PC-9 (cell line): ENCODE data around the gene MKX. TPM values are rescaled to one million over a fixed set of nuclear protein-coding genes. Genes with fewer than 3 reads are reported as not detected.

Source experiments
- BruUV-seq: library from RNA; stranded (reverse); fragments of 400-500 nt; replicated peaks from 2 replicates; lab custom pipeline; 2021; lab: Mats Ljungman, UMichigan
- CTCF ChIA-PET: fragments of 300-600 bp; sonication (Branson Sonifier 250); formaldehyde crosslinking; loops from one replicate; lab custom pipeline; 2022; ENCODE audit warnings: antibody characterized with exemption; lab: Charles Lee
- POLR2A ChIA-PET: fragments of 300-600 bp; sonication (Branson Sonifier 250); formaldehyde crosslinking; loops from one replicate; lab custom pipeline; 2022; ENCODE audit warnings: antibody characterized with exemption; ENCODE audit not compliant: unreplicated experiment; lab: Charles Lee
- DNase-seq, 2 experiments: peaks; one replicate each; pipeline versions ENCODE4 v3.0.0 to v3.0.0-alpha.2; 2015 to 2022; ENCODE audit warnings: mixed read lengths in 1 of 2
- H2AFZ ChIP-seq: fragments of 200-600 bp; sonication (generic); 2 replicates; pipeline ENCODE4 v1.8.1; 2017; ENCODE audit warnings: antibody characterized with exemption
- H3F3A ChIP-seq: fragments of 200-600 bp; sonication (generic); 2 replicates; pipeline ENCODE4 v1.8.1; 2017; ENCODE audit warnings: antibody characterized with exemption, mild to moderate bottlenecking, low read depth; ENCODE audit not compliant: insufficient read depth
- H3K27ac ChIP-seq: fragments of 200-600 bp; sonication (generic); 2 replicates; pipeline ENCODE4 v1.6.1; 2016; ENCODE audit warnings: mixed run types
- H3K27me3 ChIP-seq: fragments of 200-600 bp; sonication (generic); 2 replicates; pipeline ENCODE4 v1.6.1; 2016; ENCODE audit warnings: low read depth, mixed run types; ENCODE audit not compliant: insufficient read depth
- H3K36me3 ChIP-seq: fragments of 200-600 bp; sonication (generic); 2 replicates; pipeline ENCODE4 v1.6.1; 2016; ENCODE audit warnings: low read depth, mixed run types
- H3K4me1 ChIP-seq: fragments of 200-600 bp; sonication (generic); replicated peaks from 2 replicates; pipeline ENCODE4 v1.6.1; 2016; ENCODE audit warnings: mixed run types; ENCODE audit not compliant: insufficient read depth
- H3K4me2 ChIP-seq: fragments of 200-600 bp; sonication (generic); 2 replicates; pipeline ENCODE4 v1.6.1; 2017; ENCODE audit warnings: mixed run types
- H3K4me3 ChIP-seq: fragments of 200-600 bp; sonication (generic); 2 replicates; pipeline ENCODE4 v1.6.1; 2016; ENCODE audit warnings: mixed run types
- H3K79me2 ChIP-seq: fragments of 200-600 bp; sonication (generic); 2 replicates; pipeline ENCODE4 v1.6.1; 2017; ENCODE audit warnings: low read depth, mixed run types
- H3K9me2 ChIP-seq: fragments of 200-600 bp; sonication (generic); 2 replicates; pipeline ENCODE4 v1.8.1; 2017; ENCODE audit warnings: mild to moderate bottlenecking; ENCODE audit not compliant: insufficient read depth
- H3K9me3 ChIP-seq: fragments of 200-600 bp; sonication (generic); 2 replicates; pipeline ENCODE4 v1.8.1; 2016; ENCODE audit warnings: low read depth; ENCODE audit not compliant: insufficient read depth
- H4K20me1 ChIP-seq: fragments of 200-600 bp; sonication (generic); 2 replicates; pipeline ENCODE4 v1.8.1; 2017; ENCODE audit not compliant: insufficient read depth
- CTCF ChIP-seq: fragments of 200-600 bp; sonication (generic); conservative IDR thresholded peaks from 2 replicates; pipeline ENCODE4 v1.6.1; 2017; ENCODE audit warnings: mixed run types, antibody characterized with exemption, mild to moderate bottlenecking, moderate library complexity
- EZH2 ChIP-seq: fragments of 200-600 bp; sonication (generic); IDR thresholded peaks from 2 replicates; pipeline ENCODE4 v1.8.0; 2017; ENCODE audit warnings: antibody characterized with exemption, low read depth
- intact Hi-C: fragments of 100-400 bp; cut with micrococcal nuclease; formaldehyde crosslinking; loops from one replicate; pipeline ENCODE4 v1.10.0; 2022; ENCODE audit not compliant: unreplicated experiment
- total RNA-seq: library from RNA; stranded (reverse); gene quantifications from 2 replicates; pipeline ENCODE4 v1.2.3, GENCODE V29; 2021

The MKX gene
- total RNA-seq, 1 experiment from 2014 or later = not detected

- no peaks in the 10 kb centered on the region for H3K9me3 ChIP-seq
- H3K27me3 ChIP-seq = no peaks in the 10 kb centered on the region
- DNase-seq = no peak
- H3K4me3 ChIP-seq = no peak overlapping the region
- BruUV-seq = no TSS peak
- intact Hi-C loops = no loop called here
- H3K79me2 ChIP-seq = no peaks in the 10 kb centered on the region
- H3F3A ChIP-seq = no peaks in the 10 kb centered on the region
- no peak overlapping the region for H2AFZ ChIP-seq
- no peaks in the 10 kb centered on the region for H3K4me1 ChIP-seq
- no peaks in the 10 kb centered on the region for H3K36me3 ChIP-seq
- TF ChIP-seq CTCF (no peak), EZH2 (no peak)
- ChIA-PET POLR2A (no interaction called here), CTCF (interaction anchor here (0.6 kb wide), 1 partner anchor 969 kb away, joined by 8 read pairs; no protein-coding TSS in a partner anchor)
- no peaks in the 10 kb centered on the region for H3K9me2 ChIP-seq
- H3K27ac ChIP-seq = no peak overlapping the region
- H4K20me1 ChIP-seq = no peaks in the 10 kb centered on the region
- no peak overlapping the region for H3K4me2 ChIP-seq
Measured at GRCh38 chr10:27637601-27638000, 108.0 kb downstream of the MKX start.

GRCh38 chr10:27636816-27637215 lies 108.8 kb downstream of the MKX start:
- BruUV-seq = no TSS peak
- no peak for DNase-seq
- Histone ChIP-seq H2AFZ (no peak overlapping the region), H3K4me2 (no peak overlapping the region), H3K27ac (no peak overlapping the region), H3K4me3 (no peak overlapping the region), H4K20me1 (no peaks in the 10 kb centered on the region), H3K9me2 (no peaks in the 10 kb centered on the region), H3K27me3 (no peaks in the 10 kb centered on the region), H3F3A (no peaks in the 10 kb centered on the region), H3K4me1 (no peaks in the 10 kb centered on the region), H3K9me3 (no peaks in the 10 kb centered on the region), H3K36me3 (no peaks in the 10 kb centered on the region), H3K79me2 (no peaks in the 10 kb centered on the region)
- POLR2A ChIA-PET = no interaction called here
- intact Hi-C loops = no loop called here
- TF ChIP-seq EZH2 (no peak), CTCF (no peak)
- CTCF ChIA-PET = no interaction called here

- no peaks in the 10 kb centered on the region for H3K9me2 ChIP-seq
- H4K20me1 ChIP-seq = no peaks in the 10 kb centered on the region
- DNase-seq = no peak
- no peak overlapping the region for H3K27ac ChIP-seq
- H3K9me3 ChIP-seq = no peaks in the 10 kb centered on the region
- H3K36me3 ChIP-seq = no peaks in the 10 kb centered on the region
- H3F3A ChIP-seq = no peaks in the 10 kb centered on the region
- H2AFZ ChIP-seq = no peak overlapping the region
- POLR2A ChIA-PET = no interaction called here
- TF ChIP-seq CTCF (no peak), EZH2 (no peak)
- H3K79me2 ChIP-seq = no peaks in the 10 kb centered on the region
- H3K27me3 ChIP-seq = no peaks in the 10 kb centered on the region
- CTCF ChIA-PET = no interaction called here
- no peaks in the 10 kb centered on the region for H3K4me1 ChIP-seq
- intact Hi-C loops = no loop called here
- H3K4me3 ChIP-seq = no peak overlapping the region
- BruUV-seq = no TSS peak
- H3K4me2 ChIP-seq = no peak overlapping the region
Measured at GRCh38 chr10:27635699-27636270, 109.8 kb downstream of the MKX start.
